Activated CD4-positive, alpha-beta T cell treated with anti-CD3 and anti-CD28 coated beads, Interleukin-2, amount 50 U/mL, for 1 hour (primary cell): ENCODE results near the gene CNNM2.

Experiments
- DNase-seq: peaks from one replicate; pipeline ENCODE4 v3.0.0-alpha.2; 2020

The CNNM2 gene

DNA sequence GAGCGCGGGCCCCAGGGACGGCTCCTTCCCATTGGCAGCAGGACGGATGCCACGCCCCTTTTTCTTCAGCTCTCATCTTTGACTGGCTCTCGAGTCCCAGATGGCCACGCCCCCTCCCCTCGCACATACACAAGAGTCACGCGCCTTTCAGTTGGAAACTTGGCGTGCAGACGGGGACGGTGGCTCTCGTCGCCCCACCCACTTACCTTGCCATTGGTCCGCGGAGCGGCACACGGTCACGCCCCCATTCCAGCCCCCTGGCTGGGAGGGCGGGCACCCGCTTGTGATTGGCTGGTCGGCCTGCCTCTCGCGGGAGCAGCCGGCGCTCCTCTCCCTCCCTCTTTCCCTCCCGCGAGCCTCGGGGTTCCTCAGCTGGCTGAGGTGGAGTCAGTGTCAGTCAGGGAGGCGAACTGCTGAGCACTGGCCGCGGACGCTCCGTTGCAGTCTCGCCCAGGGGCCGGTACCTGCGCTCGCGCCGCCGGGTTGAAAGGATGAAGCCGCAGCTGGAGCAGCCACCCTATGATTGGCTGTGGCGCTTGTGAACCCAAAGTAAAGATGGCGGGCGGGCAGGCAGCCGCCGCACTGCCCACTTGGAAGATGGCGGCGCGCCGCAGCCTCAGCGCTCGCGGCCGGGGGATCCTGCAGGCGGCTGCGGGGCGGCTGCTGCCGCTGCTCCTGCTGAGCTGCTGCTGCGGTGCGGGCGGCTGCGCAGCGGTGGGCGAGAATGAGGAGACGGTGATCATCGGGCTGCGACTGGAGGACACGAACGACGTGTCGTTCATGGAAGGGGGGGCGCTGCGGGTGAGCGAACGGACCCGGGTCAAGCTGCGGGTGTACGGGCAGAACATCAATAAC is at the start of gene CNNM2:
Gene CNNM2 (plus strand): TSS at position 333 of the 855 bp plus-strand sequence. CDS start 187 bp downstream, at position 520.
- peak; percentile 99 for DNase-seq

DNA sequence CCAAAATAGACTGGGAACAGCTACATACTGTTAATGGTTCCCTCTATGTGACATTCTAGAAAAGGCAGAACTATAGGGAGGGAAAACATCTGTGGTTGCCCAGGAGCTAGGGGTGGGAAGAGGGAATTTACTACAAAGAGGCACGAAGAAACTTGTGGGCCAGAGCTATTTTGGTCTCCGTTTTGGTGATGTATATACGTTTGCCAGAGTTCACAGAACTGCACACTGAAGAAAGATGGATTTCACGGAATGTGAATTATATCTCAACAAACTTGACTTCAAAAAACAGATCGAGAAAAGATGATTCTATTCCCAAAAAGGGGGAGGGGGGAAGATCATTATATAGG is 49.2 kb upstream of the CNNM2 start:
- DNase-seq: no peak

GRCh38 chr10:102869258-102870198 is 48.6 kb upstream of the CNNM2 start, which contains the start of gene AS3MT:
Gene AS3MT, plus strand, starts transcription at chr10:102869470. Its CDS starts 123 bp downstream, at chr10:102869593.
- no peak for DNase-seq

DNA sequence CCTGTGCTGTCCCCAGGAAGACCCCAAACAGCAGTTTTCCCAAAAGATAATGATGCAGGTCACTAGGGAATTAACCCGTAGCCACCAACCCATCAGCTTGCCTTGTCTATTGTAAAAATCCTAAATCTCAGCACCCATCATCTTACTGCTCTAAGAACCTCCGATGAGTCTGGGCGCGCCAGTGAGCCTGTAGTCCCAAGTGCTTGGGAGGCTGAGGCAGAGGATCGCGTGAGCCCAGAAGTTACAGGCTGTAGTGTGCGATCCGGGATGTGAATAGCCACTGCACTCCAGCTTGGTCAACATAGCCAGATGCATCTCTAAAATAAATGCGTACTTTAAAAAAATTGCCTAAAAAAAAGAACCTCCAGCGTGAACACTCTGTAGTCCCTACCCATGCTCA is 47.9 kb upstream of the CNNM2 start:
- DNase-seq: no peak

- no peak for DNase-seq
Observed at GRCh38 chr10:102872163-102872562, 45.9 kb upstream of the CNNM2 start.

DNA sequence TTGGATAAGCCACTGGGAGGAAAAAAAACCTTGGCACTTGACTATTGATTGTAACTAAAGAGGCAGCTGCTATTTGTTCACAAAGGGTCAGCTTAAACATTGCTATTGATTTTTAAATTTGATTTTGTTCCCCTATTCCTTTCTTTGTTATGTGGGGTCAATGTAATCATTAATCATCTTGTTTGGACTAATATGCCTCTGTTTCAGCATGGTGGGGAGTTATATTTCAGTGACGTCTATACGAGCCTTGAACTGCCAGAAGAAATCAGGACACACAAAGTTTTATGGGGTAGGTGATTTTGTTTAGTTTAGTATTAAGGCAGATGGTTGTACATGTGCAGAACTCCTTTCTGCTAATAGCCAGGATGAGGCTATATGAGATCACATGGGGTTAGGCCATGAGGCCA is 41.3 kb upstream of the CNNM2 start:
- DNase-seq: no peak

- no peak for DNase-seq
Observed at GRCh38 chr10:102878629-102879028, 39.5 kb upstream of the CNNM2 start.

DNA sequence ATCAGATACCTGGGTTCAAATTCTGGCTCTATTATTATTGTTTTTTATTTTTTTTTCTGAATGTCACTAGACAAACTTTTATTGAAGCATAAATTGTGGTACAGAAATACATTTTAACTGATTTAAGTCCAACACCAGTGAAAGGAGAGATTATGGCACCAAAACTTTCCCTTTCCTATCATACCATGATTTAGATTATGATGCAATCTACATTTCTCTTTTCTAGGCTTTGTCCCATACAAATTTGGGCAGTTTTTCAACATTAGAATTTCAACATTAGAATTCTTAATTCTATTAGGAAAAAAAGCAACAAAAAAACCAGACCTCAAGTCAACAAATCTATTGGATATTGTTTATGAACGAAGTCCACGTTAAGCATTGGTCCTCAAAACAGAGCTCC is 37.8 kb upstream of the CNNM2 start:
- DNase-seq: no peak

- no peak for DNase-seq
Observed at GRCh38 chr10:102888048-102888447, 30.0 kb upstream of the CNNM2 start.

- DNase-seq: no peak
Observed at GRCh38 chr10:102894466-102895213, 23.5 kb upstream of the CNNM2 start.

DNA sequence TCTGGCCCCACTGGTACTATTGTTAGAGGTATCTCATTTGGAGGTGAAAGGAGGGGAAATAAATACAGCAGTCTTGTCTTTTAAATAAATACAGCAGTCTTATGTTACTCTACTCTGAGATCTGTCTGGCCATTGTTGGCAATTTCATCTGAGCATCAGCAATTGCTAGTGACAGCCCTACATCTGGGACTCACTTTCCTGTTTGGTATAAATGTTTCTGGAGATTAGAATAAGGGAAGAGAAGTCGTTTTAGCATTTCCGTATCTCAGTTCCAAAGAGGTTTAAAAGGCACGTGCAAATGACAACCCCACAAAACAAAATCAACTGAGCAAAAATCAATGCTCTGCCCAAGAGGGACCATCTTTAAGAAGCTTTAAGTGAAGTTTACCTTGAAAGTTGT is 18.1 kb upstream of the CNNM2 start:
- DNase-seq: no peak

DNA sequence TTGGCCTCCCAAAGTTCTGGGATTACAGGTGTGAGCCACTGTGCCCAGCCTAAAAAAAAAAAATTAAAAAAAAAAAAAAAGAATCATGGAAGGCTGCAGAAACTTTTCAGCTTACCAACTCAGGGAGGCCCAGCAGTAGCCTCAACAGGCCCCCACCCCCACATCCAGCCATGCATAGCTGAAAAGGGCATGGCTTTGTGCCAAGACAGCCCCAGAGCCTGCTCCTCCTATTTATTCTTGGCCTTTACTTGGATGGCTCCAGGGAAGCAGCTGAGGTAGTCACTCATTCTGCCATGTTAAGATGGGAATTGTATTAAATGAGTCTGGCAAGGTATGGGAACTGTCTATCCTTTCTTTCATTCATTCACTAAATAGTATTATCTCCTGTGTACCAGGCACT is 13.7 kb upstream of the CNNM2 start:
- no peak for DNase-seq

- DNase-seq: no peak
Observed at GRCh38 chr10:102906507-102906906, 11.6 kb upstream of the CNNM2 start.

- no peak for DNase-seq
Observed at GRCh38 chr10:102914781-102915180, 3.3 kb upstream of the CNNM2 start.

- DNase-seq: no peak
Observed at GRCh38 chr10:102916173-102916572, 1.9 kb upstream of the CNNM2 start.

DNA sequence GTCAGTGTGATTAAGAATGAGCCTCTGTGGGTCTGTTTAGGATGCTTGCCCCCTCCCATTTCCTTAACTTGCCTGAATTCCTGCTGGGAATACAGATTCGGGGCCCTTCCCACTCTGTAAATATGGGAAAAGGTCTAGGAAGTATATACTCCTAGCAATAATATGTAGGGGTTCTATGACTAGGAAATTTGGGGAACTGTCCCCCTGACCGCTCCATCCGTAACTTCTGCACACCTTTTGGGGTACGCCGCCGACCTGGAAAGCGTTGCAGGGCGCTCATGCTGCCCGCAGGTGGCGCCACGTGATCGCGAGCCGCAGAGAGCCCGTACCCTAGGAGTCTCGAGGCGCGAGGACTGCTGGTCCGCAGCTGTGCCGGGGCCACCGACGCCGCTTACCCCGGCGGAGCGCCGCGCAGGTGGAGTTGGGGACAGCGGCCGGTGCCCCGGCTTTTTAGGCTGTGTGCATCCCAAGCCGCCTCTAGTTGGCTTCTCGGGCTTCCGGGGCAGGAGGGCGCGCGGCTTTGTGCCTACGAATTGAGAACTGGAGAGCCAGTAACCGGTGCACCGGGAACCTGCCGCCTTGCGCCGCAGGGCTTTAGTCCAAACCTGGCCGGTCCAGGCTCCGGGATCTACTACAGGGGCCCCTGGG is 656 bp upstream of the CNNM2 start:
- DNase-seq: peak; percentile 81

DNA sequence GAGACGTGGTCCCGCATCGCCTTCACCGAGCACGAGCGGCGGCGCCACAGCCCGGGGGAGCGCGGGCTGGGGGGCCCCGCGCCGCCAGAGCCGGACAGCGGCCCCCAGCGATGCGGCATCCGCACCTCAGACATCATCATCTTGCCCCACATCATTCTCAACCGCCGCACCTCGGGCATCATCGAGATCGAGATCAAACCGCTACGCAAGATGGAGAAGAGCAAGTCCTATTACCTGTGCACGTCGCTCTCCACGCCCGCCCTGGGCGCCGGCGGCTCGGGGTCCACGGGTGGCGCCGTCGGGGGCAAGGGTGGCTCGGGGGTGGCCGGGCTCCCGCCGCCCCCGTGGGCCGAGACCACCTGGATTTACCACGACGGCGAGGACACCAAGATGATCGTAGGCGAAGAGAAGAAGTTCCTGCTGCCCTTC is 737 bp downstream of the CNNM2 start:
- peak; percentile 28 for DNase-seq

DNA sequence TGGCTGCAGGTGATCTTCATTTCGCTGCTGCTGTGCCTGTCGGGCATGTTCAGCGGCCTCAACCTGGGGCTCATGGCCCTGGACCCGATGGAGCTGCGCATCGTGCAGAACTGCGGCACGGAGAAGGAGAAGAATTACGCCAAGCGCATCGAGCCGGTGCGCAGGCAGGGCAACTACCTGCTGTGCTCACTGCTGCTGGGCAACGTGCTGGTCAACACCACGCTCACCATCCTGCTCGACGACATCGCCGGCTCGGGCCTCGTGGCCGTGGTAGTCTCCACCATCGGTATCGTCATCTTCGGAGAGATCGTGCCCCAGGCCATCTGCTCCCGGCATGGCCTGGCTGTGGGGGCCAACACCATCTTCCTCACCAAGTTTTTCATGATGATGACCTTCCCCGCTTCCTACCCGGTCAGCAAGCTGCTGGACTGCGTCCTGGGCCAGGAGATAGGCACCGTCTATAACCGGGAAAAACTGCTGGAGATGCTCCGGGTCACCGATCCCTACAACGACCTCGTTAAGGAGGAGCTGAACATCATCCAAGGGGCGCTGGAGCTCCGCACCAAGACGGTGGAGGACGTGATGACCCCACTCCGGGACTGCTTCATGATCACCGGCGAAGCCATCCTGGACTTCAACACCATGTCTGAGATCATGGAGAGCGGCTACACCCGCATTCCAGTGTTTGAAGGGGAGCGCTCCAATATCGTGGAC is 1.3 kb downstream of the CNNM2 start:
- DNase-seq: no peak

DNA sequence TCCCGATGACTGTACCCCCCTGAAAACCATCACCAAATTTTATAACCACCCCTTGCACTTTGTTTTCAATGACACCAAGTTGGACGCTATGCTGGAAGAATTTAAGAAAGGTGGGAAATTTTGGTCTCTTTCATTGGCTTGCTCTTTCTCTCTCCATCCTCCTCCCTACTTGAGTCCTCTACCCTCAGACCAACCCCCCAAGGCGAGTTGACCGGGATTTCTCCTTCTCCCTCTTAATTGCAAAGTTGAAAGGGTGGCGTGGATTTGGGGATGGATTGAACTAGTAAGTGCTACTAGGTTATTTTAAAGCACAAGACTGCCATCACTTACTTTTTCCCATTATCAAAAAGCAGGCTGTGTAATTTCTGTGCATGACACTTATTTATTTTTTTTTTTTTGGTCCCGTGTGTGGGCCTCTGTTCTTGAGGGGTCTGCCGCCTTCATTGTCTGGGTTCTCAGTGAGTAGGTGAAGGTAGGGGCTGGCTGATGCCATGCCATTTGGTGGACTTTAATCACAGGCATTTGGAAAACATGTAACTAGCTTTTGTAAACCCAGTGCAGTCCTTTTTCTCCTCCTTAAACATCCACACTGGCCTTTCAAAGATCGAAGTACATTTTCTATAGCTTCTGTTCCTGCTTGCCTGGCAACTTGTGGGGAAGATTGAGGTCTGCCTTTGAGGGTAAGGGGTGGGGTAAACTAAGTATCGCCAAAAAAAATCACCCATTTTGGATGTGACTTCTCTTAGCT is 2.1 kb downstream of the CNNM2 start:
- DNase-seq: no peak

DNA sequence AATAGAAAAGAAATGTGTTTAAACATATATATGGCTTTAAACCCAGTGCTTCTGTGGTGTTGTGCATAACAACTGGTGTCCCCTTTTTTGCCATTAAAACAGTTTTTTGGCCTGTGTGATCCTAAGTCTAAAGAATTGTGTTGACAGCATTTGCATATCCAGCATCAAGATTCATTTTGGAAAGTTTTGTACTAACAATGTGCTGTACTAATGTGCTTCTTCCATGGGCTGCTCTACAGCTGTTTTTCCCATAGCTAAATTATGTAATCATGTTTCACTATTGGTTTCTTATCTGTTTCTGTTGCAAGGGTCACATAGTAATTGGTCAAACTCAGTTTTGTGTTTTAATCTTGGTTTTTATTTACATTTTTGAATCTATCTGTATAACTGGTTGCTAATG is 5.5 kb downstream of the CNNM2 start:
- DNase-seq: no peak

- DNase-seq: no peak
Observed at GRCh38 chr10:102926842-102927241, 8.7 kb downstream of the CNNM2 start.
